Pulmonary artery endothelial cell (primary cell): ENCODE data around the gene LAD1. TPM values are rescaled to one million over a fixed set of nuclear protein-coding genes. Genes with fewer than 3 reads are reported as not detected.
A peak's percentile ranks its signal among the peaks of the same experiment; 100 is the strongest.

ENCODE experiments used
- DNase-seq: peaks from one replicate; pipeline ENCODE4 v3.0.0-alpha.2; 2011; ENCODE audit warnings: low read depth, low spot score
- total RNA-seq: library from RNA; depleted of rRNA; stranded (reverse); fragments of >200 nt; gene quantifications from 2 replicates; pipeline ENCODE4 v1.2.3, GENCODE V29; 2014

Gene LAD1
- total RNA-seq, 1 donor from 2014 or later, result not detected

GRCh38 chr1:201419746-201420607 is 20.9 kb upstream of the LAD1 start:
- no peak for DNase-seq

- no peak for DNase-seq
These were observed 20.1 kb upstream of the LAD1 start for GRCh38 chr1:201419256-201419655.

DNA sequence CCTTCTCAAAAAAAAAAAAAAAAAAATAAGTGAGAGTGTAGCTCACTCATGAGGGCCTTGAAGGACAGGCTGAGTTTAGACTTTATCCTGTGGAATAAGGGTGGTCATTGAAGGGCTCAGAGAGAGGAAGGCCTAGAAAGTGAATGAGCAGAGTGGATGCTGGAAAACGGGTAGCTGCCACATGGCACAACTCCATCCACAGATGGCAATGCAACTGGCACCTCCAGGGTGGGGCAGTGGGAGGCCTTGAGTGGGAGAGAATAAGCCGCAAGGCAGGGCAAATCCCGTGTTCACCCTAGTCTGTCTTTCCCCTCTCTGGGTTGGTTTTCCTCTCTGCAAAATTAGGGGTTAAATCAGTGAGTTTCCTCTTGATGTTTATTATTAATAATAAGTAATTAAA is 19.3 kb upstream of the LAD1 start:
- no peak for DNase-seq

- DNase-seq, result no peak
These were observed 15.1 kb upstream of the LAD1 start for GRCh38 chr1:201414051-201414738.

DNA sequence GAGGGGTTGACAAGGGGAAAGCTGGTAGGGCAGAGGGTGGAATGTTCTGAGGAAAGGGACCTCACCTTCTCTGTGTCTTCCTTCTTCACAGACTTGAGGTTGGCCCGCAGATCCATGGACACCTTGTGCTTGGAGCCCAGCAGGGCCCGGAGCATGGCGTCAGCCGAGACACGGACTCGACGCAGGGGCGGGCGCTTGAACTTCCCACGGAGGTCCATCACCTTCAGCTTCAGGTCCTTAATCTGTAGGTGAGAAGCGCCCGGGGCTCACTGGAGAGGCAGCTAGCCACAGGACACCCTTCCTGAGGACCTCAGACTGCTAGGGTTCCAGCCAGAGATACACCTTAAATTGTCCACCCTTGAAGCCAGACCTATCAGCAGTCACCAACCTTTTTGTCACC is 12.2 kb upstream of the LAD1 start:
- DNase-seq, result no peak

DNA sequence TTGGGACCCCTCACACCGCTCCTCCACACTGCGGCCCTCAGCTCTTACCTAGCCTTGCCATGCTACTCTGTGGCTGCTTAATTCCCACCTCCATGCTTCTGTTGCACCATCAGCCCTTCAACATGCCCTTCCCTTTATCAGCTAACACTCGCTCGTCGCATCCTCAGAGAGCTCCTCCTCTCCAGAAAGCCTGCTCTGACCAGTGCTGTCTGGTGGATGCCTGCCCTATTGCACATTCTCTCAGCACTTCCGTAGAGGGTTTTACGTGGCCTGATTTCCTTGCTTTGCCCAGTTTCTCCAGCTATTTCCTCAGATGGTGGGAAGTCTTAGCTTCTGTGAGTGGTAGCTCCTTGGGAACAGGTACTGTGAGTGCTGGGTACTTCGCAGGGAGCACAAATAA is 10.3 kb upstream of the LAD1 start:
- no peak for DNase-seq

DNA sequence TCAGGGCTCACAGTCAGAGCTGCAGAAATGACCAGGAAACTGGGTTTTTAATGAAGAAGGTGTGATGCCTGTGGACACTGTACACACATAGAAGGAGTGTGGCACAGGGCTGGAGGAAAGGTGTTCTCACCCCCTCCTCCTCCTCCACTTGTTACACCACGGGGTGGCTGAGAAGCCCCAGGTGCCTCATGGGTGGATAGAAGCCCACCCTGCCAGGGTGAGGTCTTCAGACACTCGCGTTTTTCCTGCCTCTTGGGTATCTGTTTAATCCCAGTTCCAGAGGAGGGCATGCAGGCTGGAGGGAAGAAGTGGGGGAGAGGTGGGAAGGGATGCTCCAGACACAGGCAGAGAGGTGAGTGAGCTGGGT is 9.7 kb upstream of the LAD1 start:
- DNase-seq, result no peak

GRCh38 chr1:201408176-201408833 is 9.2 kb upstream of the LAD1 start:
- DNase-seq, result peak; percentile 20

GRCh38 chr1:201406831-201407406 is 7.8 kb upstream of the LAD1 start:
- no peak for DNase-seq

DNA sequence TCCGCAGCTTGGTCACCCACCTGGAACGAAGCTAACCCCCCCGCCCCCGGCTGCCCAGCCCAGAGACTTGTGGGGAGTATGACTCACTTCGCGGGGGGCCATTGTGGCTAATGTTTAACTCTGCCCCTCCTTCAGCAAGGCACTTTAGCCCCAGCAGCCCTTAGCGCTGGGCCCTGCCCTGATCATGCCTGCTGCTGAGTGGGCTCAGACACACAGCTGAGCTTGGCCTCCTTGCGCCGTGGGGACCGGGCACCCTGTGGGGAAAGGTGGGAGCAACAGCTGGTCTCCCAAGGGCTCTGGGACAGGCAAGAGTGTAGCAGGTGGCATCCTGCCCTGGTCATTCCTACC is 6.3 kb upstream of the LAD1 start:
- DNase-seq, result no peak

GRCh38 chr1:201404722-201405483 is 5.8 kb upstream of the LAD1 start:
- DNase-seq, result no peak

DNA sequence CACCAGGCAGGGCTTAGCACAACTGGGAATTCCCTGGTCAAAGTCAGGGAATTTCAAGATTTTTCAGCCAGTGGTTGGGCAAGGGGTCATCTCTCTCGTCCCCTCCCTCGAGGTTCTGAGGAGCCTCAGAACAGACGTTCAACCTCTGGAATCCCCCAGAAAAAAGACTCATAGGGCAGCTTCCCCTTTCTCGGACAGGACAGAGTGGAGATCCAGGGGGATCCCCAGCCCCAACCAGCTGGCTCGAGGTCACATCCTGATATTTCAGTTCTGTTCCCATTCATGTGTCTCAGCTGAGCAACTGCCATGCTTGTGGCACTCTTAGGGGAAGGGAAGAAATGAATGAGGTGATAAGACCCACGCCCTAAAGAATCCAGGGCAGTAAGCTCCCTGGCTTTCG is 4.9 kb upstream of the LAD1 start:
- no peak for DNase-seq

- DNase-seq, result no peak
These were observed 4.2 kb upstream of the LAD1 start for GRCh38 chr1:201403359-201403758.

DNA sequence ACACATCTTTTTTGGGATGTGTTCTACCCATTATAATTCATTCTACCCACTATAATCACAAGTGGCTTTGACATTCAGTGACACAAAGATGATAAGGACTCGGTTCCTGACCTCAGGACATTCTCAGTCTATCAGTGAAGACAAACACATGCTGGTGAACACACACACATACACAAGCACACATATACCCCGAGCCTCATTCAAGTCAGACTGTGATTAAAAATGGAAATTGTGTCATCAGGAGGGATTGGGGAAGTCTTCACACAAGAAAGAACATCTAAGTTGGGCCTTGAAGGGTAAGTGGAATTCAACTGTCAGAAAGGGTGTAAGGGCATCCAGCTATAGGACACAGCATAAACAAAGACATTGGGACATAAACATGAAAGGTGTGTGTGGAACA is 2.6 kb upstream of the LAD1 start:
- no peak for DNase-seq

DNA sequence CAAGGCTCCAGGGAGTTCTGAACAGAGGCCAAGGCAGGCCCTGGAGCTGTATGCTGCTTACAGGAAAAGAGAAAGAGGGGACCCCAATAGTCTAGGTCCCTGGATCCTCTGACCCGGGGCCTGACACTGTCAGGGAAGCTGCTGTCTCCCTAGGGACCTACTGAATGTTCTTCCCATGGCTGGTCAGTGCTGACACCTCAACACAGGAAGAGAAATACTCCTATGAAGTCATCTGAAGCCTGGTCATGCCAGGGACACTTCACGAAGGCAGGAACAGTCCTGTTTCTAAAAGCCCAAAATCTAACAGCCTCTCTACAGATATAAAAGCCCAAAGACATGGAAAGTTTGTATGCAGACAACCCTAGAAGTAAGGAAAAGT is 1.7 kb upstream of the LAD1 start:
- no peak for DNase-seq

DNA sequence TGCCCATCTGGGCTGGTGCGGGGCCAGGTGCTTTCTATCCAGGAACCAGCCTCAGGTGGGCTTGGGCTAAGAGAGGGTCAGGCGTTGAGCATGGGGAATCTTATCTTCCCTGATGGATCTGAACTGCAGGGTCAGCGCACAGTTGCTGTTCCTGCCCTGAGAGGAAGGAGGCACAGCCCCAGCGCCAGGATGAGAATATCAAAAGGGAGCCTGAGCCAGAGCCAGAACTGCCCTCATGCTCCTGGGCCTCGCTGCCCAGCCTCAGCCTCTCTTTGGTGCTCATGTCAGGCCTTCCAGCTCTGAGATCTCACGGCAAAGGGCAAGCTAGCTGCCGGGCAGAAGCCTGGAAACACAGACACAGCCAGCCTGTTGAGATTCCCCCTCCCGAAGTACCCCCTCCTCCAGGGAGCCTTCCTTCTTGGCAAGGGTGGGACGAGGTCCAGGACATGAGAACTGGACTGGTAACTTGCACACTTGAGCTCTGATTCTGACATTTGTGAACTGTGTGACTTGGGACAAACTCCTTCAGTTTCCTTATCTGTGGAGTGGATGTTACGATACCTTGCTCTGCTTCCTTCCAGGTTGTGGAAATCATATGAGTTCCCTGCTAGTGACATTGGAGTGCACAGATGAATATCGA is 1.2 kb upstream of the LAD1 start:
- DNase-seq, result no peak

DNA sequence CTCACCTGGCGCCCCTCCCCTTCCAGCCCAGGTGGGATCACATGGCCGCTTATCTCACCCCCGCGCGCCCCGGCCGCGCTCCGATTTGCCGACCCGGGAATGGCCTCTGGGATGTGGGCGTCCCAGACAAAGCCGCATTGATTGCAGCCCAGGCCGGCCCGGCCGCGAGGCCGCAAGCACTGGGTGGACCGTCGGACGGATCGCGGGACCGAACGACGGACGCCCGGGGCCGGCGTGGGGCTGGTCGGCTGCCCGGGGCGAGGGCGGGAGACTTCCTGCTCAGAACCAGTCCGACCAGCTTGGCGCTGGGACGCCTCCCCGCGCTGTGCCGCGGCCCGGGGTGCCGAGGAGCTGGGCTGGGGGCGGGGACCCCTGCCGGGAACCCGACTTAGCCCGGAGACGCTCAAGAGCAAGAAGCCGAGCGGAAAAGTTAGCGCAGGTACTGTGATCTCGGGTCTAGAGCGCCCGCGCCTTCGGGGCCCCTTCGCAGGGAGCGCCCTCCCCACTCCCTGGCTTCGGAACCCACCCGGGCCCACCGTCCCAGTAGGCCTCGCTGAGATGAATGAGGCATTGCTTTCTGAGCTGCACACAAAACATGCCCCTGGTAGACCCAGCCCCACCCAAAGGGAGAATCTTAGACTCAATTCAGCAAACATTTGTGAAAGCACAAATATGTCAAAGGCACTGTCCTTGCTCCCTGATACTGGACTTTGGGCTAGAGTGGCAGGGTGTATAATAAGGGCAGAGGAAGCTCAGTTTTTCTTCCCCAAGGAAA is 415 bp upstream of the LAD1 start:
- no peak for DNase-seq

DNA sequence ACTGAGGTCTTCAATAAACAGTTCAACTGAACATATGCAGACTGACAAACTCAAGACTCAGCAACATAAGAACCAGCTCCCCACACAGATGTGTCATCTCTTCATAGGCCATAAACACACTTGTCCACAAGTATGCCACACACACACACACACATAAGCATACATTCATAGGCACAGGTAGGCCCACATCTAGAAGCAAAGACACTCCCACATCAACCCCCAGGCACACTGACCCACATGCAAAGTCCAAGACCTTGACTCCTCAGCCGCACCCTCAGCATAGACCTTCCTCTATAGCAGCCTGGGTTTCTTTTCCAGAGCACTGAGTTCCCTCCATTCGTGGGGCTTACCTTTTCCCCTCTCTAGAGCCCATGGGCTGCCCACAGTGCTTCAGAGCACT is 1.4 kb downstream of the LAD1 start:
- no peak for DNase-seq

DNA sequence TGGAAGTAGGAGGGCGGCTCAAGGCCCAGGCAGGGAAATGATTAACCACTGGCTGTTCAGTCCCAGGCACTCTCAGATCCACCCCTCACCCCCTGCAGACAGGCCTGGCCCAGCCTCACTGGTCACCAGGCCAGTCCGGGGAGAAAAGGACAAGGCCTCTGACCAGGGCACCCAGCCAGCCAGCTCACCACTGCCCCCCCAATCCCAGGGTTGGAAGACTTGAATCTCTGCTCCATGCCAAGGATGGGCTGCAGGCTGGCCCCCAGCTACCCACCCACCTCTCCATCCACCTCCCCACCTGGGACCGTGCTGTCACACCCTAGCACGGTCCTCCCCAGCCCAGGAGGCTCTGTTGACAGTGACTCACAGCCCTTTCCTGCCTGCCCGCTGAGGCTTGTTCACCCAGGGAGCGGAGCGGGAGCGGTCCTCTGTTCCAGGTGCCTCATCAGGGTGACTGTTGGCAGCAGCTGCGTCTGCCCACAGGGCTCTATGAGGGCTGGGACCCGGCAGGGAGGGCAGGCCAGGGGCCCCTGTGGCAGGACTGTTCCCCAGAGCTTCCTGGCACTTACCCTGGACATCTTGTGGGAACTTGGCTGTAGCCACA is 2.2 kb downstream of the LAD1 start:
- DNase-seq, result no peak

GRCh38 chr1:201395936-201396335 is 3.2 kb downstream of the LAD1 start:
- DNase-seq, result no peak
